ENCODE data around the gene HEATR9.

HEATR9 gene

DNA sequence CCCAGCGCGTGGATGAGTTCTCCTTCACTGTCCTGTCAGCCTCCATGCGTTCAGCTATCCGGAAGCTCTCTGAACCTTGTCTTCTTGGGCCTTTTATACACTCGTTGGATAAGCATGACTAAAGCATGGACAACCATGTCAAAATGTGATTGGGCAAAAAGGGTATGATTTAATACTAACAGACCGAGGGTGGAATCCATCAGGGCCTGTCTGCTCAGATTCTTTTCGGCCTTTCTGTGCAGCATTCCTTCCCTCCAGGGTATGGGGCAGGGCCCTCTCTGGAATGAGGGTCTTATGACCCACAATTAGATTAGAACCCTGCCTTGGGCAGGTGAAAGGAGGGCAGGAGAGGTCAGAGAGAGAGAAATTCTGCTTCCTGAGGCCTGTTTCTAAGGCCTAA, 25.5 kb upstream of the HEATR9 start:
- DNase-seq, result no peak

DNA sequence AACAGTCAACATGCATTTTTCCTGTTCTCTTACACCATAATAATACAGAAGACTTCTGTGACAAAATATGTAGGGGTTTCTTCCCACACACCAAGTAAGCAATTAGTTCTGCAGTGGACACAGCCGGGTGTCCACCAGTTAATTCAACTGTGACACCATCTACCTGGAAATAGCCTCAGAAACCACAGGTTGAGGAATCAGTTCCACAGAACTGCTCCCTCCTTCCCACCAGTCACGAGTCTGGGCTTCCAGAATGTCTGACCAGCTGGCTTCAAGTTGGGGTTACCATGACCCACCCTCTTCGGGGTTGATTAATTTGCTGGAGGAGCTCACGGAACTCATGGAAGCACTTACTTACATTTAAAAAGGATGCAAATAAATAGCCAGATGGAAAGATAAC, 25.1 kb upstream of the HEATR9 start:
- DNase-seq, result no peak

GRCh38 chr17:35892091-35893035, 23.7 kb upstream of the HEATR9 start:
- no peak for DNase-seq

- DNase-seq, result no peak
Measured at GRCh38 chr17:35891269-35891668, 22.6 kb upstream of the HEATR9 start.

GRCh38 chr17:35890774-35891155, 22.1 kb upstream of the HEATR9 start:
- peak; percentile 43 for DNase-seq

- DNase-seq, result peak; percentile 17
Measured at GRCh38 chr17:35889818-35890773, 21.4 kb upstream of the HEATR9 start.

DNA sequence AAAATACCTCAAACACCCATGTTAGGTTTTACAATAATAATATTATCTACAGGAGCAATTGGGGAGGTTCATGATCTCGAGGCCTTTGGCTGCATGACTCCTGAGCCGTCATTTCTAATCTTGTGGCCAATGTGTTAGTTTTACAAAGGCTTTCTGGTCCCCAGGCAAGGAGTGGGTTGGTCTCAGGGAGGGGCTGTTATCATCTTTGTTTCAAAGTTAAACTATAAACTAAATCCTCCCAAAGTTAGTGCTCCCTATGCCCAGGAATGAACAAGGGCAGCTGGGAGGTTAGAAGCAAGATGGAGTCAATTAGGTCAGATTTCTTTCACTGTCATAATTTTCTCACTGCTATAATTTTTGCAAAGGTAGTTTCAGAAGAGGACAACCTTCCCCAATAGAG, 20.6 kb upstream of the HEATR9 start:
- no peak for DNase-seq

DNA sequence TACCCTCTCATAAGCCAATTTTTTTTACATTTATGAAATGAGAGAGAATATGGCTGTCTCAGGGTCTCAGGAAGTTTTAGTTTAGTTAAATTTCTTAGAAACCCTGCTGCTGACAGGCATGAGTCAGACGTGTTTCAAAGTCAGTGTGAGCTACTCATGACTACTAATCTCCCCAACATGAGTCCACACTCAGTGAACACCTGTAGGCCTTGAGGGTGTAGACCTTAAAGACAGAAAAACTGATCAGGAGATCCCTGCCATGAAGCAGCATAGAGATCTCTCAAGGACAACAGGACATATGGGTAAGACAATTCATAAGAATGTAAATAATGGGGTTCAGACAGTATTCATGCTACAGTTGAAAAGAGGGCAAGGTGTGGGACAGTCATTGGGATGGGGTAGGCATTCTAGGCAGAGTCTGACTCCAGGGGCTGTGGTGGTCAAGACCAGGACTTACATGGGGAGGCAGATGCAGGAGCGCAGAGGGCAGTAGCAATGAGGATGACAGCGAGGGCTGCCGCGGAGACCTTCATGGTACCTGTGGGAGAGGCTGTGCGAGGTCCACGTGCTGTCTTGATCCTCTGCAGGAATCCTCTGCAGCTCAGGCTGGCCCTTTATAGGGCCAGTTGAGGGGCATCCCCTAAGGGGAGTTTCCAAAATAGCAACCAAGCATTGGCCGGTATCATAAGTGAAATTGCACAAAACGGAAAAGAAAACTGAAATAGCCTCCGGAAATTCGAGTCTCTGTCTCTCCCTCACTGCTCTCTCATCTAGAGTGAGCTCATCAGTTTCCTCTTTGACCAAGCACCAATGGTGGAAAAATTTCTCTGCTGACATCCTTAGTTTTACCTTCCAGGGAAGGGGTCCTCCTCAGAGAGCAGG, 11.3 kb upstream of the HEATR9 start, which contains the start of gene CCL5:
TSS of gene CCL5 (minus strand) at position 588 of the 882 bp plus-strand sequence.
- DNase-seq, result no peak

DNA sequence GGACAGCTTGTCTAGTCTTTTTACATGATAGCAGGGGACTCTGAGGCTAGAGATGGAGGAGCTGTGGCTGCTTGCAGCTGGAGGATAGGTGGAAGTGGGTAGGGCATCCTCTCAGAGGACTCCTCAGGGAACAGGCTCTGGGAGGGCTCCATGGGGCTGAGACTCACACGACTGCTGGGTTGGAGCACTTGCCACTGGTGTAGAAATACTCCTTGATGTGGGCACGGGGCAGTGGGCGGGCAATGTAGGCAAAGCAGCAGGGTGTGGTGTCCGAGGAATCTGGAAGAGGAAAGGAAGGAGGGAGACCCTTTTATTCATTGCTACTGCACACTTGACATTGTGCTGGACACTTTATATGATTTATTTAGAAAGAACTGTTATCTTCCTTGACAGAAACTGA, 9.7 kb upstream of the HEATR9 start:
- DNase-seq, result no peak

DNA sequence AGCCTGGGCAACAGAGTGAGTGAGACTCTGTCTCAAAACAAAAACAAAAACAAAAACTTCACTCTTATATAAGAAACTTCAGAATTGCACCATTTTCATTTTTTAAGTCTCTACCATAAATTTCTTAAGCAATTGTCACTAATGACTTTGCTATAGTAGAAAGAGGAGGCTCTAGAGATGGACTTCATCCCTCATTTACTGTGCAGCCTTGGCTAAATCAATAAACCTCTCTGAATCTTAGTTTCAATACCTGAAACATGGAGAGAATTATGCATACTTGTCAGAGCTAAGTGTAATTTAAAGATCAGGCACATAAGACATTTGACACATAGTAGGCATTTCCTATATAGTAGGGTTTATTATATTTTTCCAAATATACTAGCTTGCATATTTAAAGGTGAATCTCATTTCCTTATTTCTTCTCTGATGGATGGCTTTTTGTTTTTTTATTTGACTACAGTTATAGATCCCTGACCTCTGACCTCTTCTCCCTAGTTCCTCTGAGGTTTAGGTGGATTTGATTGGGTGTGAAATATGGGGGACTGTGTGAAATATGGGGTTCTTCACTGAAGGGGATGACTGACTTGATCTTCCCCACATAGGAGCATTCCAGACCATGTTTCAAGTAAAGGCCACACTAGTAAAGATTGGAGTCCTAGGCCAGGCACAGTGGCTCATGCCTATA, 8.8 kb upstream of the HEATR9 start:
- DNase-seq, result no peak

GRCh38 chr17:35876534-35876933, 7.8 kb upstream of the HEATR9 start:
- no peak for DNase-seq

GRCh38 chr17:35875800-35876139, 7.1 kb upstream of the HEATR9 start:
- no peak for DNase-seq

GRCh38 chr17:35875072-35875799, 6.5 kb upstream of the HEATR9 start:
- DNase-seq, result no peak

DNA sequence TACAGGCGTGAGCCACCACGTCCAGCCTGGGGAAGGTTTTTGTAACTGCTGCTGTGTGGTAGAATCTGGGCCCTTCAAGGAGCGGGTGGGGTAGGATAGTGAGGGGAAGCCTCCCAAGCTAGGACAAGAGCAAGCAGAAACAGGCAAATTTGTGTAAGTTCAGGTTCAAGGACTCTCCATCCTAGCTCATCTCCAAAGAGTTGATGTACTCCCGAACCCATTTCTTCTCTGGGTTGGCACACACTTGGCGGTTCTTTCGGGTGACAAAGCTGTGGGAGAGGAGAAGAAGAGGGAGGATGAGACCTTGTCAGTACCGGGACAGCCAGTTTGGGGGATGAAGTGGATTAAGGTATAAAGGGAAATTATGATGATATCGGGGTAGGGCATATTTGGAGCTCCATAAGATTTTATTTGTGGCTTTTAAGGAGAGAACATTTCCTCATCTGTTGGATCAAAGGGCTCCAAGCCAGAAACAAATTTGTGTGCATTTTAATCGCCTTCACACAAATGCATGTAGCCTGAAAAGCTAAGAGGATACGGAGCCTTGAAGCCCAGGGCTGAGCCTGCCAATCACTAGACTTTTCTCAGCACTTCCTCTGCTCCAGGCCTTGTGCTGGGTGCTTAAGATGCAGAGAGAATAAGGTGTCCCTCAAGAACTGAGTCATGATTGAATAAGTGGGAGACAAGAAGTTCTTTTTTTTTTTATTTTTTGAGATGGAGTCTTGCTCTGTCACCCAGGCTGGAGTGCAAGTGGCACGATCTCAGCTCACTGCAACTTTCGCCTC, 3.7 kb upstream of the HEATR9 start:
- DNase-seq, result no peak

DNA sequence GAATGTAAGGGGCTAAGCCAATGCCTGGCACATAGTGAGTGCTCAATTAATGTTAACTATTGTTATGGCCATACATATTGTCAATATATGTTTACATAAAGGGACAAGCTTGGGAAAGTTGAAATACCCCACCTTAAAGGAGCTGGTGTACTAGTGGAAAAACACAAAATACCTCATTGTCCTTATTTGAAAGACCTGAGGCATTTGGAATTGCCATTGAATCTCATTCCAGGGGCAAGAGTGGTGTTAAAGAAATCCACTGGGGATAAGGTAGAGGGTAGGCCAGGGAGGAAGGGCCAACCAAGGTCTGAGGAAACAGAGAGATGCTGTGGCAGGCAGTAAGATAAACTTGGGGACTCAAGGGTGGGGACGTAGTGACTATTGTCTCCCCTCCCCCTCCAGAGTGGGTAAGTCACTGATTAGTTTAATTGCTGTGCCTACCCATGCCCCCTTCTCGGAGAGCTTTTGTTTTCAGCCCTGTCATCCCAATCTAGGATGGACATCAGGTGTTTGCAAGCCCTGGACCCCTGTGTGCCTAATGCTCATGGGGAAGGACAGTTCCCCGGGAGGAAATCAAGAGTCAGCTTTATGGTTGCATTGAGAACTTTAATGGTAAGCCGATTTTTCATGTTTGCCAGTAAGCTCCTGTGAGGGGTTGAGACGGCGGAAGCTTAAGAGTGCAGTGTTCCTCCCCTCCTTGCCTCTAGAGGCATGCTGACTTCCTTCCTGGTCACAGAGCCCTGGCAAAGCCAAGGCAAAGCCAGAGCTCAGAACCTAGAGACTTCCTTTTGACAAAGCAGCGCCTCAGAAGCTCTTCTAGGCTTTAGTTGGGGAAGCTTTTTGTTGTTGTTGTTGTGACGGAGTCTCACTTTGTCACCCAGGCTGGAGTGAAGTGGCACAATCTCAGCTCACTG, 2.5 kb upstream of the HEATR9 start:
- no peak for DNase-seq

DNA sequence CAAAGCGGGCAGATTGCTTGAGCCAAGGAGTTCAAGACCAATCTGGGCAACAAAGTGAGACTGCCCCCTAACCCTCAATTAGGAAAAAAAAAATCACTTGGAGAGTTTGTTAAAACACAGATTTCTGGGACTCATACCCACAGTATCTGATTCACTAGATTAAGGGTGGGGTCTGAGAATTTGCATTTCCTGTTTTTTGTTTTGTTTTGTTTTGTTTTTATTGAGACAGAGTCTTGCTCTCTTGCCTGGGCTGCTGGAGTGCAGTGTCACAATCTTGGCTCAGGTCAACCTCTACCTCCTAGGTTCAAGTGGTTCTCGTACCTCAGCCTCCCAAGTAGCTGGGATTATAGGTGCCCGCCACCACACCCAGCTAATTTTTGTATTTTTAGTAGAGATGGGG, 1.1 kb downstream of the HEATR9 start:
- no peak for DNase-seq

DNA sequence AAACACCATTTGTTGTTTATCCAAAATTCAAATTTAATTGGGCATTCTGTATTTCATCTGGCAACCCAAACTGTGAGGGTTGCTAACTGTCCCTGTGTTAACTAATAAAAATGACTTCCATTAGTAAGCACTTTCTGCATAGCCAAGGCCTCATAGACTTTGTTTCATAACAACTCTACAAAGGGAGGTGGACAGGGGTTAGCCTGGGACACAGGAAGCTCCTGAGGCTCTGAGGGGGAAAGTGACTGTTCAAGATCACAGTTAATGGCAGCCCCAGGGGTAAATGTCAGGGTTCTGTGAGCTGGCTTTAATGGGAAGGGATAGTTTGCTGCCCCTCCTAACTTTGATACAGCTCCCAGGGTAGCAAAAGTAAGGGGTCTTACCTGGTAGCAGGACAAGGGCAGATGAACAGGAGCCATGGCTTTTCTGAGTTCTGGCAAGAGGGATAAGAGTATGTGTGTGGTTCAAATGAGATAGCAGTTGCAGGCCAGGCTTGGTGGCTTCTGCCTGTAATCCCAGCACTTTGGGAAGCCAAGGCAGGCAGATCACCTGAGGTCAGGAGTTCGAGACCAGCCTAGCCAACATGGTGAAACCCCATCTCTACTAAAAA, 2.2 kb downstream of the HEATR9 start:
- DNase-seq, result no peak

DNA sequence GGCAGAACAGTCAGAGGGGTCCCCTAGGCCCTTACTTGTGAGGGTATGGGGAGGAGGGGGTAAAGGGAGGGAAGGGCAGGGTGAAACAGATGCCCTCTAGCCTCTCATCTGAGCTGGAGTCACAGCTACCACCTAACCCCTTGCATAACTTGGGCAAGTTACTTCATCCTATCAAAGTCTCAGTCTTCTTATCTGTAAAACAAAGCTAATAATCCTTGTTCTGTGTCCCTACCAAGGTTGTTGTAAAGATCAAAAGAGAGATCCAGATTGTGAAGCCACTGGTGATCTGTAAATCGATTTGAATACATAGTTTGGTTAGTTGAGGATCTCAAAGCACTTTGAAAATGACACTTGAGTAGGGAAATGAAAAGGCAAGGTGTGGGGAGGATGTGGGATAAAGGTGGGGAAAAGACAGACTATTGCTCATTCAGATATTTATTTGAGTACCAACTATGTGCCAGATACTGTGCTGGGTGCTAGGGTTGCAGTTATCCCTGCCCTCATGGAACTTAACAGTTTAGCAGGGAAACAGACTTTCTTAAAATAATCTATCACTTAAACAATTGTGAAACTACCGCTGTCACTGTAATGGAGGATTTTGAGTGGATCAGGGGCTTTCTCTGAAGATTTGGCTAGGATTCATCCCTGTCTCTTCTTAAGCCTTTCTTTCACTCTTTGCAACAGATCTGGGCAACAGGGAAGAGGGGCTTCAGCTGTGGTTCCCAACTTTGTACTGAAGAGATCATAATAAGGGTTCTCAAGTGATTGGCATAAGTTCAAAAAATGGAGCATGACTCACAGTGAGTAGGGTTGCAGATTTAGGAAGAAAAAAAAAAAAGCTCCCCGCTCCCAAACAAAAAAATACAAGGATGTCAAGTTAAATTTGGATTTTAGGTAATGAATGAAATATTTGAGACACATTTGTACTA, 3.0 kb downstream of the HEATR9 start:
- DNase-seq, result no peak

Data from NCI-H774 (cell line).